ENCODE results near the gene UGT8.

Gene UGT8

DNA sequence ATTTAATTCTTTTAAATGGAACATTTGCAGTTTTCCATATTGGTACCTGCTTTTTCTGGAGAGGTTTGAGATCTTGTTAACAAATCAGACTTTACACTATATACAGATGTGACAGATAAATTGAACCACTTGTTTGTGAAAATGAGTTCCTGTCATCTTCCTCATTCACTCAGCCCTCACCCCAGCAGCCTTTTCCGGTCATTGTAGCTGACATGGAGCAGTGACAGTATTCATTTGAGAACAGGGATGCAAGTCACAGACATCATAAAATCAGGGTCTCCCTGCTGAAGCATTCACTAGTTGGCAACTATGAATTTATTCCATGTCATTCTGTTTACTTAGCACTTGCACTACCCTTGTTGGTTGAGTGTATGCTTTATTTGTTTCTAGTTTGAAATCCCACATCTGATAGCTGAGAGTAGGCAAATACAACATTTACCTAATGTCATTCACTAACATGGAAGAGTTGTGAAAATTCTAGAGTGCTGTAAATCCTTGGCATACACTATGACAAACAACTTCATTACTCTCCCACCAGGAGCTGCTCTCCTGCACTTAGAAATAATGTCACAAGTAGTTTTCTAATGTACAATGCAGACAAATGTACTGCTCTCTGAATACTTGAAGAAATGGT is 78.9 kb downstream of the UGT8 start:
- DNase-seq (ENCODE audit: low read depth): no peak
- H3K4me3 ChIP-seq (ENCODE audit: low read depth, low read length): no peak overlapping the region
- TF ChIP-seq, protein P1, sequence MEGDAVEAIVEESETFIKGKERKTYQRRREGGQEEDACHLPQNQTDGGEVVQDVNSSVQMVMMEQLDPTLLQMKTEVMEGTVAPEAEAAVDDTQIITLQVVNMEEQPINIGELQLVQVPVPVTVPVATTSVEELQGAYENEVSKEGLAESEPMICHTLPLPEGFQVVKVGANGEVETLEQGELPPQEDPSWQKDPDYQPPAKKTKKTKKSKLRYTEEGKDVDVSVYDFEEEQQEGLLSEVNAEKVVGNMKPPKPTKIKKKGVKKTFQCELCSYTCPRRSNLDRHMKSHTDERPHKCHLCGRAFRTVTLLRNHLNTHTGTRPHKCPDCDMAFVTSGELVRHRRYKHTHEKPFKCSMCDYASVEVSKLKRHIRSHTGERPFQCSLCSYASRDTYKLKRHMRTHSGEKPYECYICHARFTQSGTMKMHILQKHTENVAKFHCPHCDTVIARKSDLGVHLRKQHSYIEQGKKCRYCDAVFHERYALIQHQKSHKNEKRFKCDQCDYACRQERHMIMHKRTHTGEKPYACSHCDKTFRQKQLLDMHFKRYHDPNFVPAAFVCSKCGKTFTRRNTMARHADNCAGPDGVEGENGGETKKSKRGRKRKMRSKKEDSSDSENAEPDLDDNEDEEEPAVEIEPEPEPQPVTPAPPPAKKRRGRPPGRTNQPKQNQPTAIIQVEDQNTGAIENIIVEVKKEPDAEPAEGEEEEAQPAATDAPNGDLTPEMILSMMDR (IDR thresholded peaks at IDR 0.05; ENCODE audit: insufficient read depth, low read depth, low read length, missing control alignments): no peak

DNA sequence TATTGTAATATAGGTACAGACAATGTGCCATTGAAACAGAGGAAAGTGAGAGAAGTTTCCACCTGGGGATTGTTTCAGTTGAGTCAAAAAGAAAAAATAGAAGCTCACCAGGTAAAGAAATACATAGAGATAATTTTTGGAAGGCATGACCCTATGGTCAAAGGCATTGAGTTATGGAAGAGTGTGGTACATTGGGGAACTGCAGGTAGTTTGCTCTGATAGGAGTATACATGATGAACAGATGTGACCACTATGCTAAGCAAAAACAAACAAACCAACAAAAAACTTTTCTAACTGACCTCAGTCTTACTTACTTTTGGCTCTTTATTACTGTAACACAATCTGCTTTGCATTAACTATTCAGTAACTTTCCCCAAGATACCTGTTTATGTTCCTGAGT is 85.9 kb downstream of the UGT8 start:
- no peak overlapping the region for H3K4me3 ChIP-seq (ENCODE audit: low read depth, low read length)
- TF ChIP-seq, protein P1 (IDR thresholded peaks at IDR 0.05; ENCODE audit: insufficient read depth, low read depth, low read length, missing control alignments): no peak
- DNase-seq (ENCODE audit: low read depth): no peak

DNA sequence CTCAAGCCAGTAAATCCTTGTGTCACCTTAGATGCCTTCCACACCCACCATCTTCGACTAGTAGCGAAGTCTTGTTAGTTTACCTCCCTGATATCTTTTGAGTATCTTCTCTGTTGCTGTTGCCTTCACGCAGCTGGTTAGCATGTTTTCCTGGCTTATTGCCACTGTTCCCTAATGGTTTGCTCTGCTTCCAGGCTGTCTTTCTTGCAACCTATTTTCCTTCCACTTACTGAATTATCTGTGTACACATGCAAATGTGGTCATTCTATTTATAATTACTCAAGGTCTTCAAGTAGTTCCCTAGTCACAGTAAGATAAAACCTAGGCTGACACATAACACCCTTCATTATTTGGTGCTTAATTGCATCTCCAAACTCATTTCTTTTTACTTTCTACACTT is 89.5 kb downstream of the UGT8 start:
- no peak overlapping the region for H3K4me3 ChIP-seq (ENCODE audit: low read depth, low read length)
- TF ChIP-seq, protein P1 (IDR thresholded peaks at IDR 0.05; ENCODE audit: insufficient read depth, low read depth, low read length, missing control alignments): no peak
- no peak for DNase-seq (ENCODE audit: low read depth)

DNA sequence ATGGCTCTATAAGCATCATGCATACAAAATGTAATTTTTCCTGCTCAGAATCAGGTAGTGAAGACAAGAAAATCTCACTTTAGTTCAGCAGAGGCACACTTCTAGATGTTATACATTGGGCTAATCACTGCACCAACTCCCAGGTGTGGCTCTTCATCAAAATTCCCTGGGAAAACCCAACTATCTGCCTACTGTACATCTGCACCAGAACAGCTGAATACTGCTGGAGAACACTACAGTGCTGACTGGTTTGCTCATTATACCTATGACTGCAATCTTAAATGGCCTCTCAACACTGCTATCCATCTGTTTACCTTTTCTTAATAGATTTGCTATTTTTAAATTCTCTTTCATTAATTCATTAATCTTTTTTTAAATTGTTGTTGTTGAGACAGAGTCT is 92.0 kb downstream of the UGT8 start:
- no peak overlapping the region for H3K4me3 ChIP-seq (ENCODE audit: low read depth, low read length)
- TF ChIP-seq, protein P1 (IDR thresholded peaks at IDR 0.05; ENCODE audit: insufficient read depth, low read depth, low read length, missing control alignments): no peak
- DNase-seq (ENCODE audit: low read depth): peak; percentile 1

GRCh38 chr4:114691865-114692264 is 93.3 kb downstream of the UGT8 start:
- TF ChIP-seq, protein P1 (IDR thresholded peaks at IDR 0.05; ENCODE audit: insufficient read depth, low read depth, low read length, missing control alignments): no peak
- DNase-seq (ENCODE audit: low read depth): peak; percentile 64
- H3K4me3 ChIP-seq (ENCODE audit: low read depth, low read length): peak overlapping the region; percentile 15; the same call in 1 of the 2 replicates

- TF ChIP-seq, protein P1 (IDR thresholded peaks at IDR 0.05; ENCODE audit: insufficient read depth, low read depth, low read length, missing control alignments): no peak
- no peak overlapping the region for H3K4me3 ChIP-seq (ENCODE audit: low read depth, low read length)
- DNase-seq (ENCODE audit: low read depth): no peak
Measured at GRCh38 chr4:114692958-114693357, 94.4 kb downstream of the UGT8 start.

DNA sequence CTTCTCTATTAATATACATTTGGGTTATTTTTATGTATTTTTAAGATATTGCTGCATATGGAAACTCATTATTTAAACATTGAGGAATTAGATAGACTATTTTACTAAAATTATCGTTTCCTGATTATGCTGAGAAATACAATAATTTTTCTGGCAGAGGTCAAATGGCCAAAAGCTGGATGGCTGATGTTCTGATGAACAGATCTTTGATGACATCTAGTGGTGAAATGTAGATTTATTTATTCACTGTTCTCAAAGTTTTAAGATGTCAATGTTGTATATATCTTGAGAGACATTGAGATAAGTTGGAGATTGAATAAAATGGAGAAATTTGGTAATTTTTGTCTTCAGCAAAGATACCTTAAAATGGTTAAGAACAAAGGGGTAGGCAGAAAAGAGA is 96.2 kb downstream of the UGT8 start:
- TF ChIP-seq, protein P1 (IDR thresholded peaks at IDR 0.05; ENCODE audit: insufficient read depth, low read depth, low read length, missing control alignments): peak; percentile 40
- no peak overlapping the region for H3K4me3 ChIP-seq (ENCODE audit: low read depth, low read length)
- peak; percentile 52 for DNase-seq (ENCODE audit: low read depth)

Data from GM12865 (cell line).